Measurements from ENCODE around the gene GP1BA. TPM values are rescaled to one million over a fixed set of nuclear protein-coding genes. Genes with fewer than 3 reads are reported as not detected.

Gene GP1BA
- total RNA-seq, 2 experiments from 2014 or later = not detected

GRCh38 chr17:4948931-4949320 is 16.8 kb downstream of the GP1BA start:
- peak; percentile 83 for DNase-seq
- ChIA-PET POLR2A (interaction anchor here (0.6 to 20.7 kb wide), 16 partner anchors 5 to 471 kb away, joined by 3 to 711 read pairs (median 7); partner anchors contain the start of genes ARRB2, C17orf107, CAMTA2 and ENO3), CTCF (interaction anchor here (0.6 to 2.2 kb wide), 5 partner anchors 8 to 1238 kb away, joined by 3 to 10 read pairs (median 4); partner anchors contain the start of genes RNF167, SLC25A11 and SPAG7)
- Mint-ChIP-seq H3K27ac (peak overlapping the region; percentile 100), H3K27me3 (no peaks in the 10 kb centered on the region), H3K9me3 (no peaks in the 10 kb centered on the region), H3K36me3 (ENCODE audit: low read depth) (peaks cover 44% of the 10 kb centered on the region), H3K4me3 (peak overlapping the region; percentile 96), H3K4me1 (peaks cover 44% of the 10 kb centered on the region)

GRCh38 chr17:4949321-4950074 is 17.4 kb downstream of the GP1BA start:
- CTCF ChIA-PET = interaction anchor here (1.1 to 2.2 kb wide), 3 partner anchors 13 to 18 kb away, joined by 4 to 10 read pairs (median 6); partner anchors contain the start of gene SPAG7
- H3K27ac Mint-ChIP-seq = peak overlapping the region; percentile 91

GRCh38 chr17:4950075-4950745 is 18.1 kb downstream of the GP1BA start:
- H3K27me3 Mint-ChIP-seq = no peaks in the 10 kb centered on the region
- no peaks in the 10 kb centered on the region for H3K9me3 Mint-ChIP-seq
- ChIA-PET POLR2A (interaction anchor here (0.8 to 20.7 kb wide), 8 partner anchors 8 to 160 kb away, joined by 3 to 711 read pairs (median 4); partner anchors contain the start of genes CAMTA2, INCA1, KIF1C and PFN1), CTCF (interaction anchor here (0.7 to 1.1 kb wide), 2 partner anchors 10 to 17 kb away, joined by 3 to 4 read pairs; partner anchors contain the start of genes RNF167, SLC25A11 and SPAG7)
- peak; percentile 45 for DNase-seq
- H3K36me3 Mint-ChIP-seq (ENCODE audit: low read depth) = peaks cover 31% of the 10 kb centered on the region
- H3K4me3 Mint-ChIP-seq = peak overlapping the region; percentile 96
- peak overlapping the region; percentile 92 for H3K27ac Mint-ChIP-seq
- peaks cover 33% of the 10 kb centered on the region for H3K4me1 Mint-ChIP-seq

More at GRCh38 chr17:4949321-4950074, 17.4 kb downstream of the GP1BA start:
- H3K9me3 Mint-ChIP-seq = no peaks in the 10 kb centered on the region
- DNase-seq = peak; percentile 81
- peak overlapping the region; percentile 96 for H3K4me3 Mint-ChIP-seq
- POLR2A ChIA-PET = interaction anchor here (0.6 to 20.7 kb wide), 15 partner anchors 4 to 160 kb away, joined by 3 to 711 read pairs (median 6); partner anchors contain the start of genes CAMTA2, ENO3, GLTPD2 and INCA1
- H3K4me1 Mint-ChIP-seq = peaks cover 39% of the 10 kb centered on the region
- no peaks in the 10 kb centered on the region for H3K27me3 Mint-ChIP-seq
- peaks cover 38% of the 10 kb centered on the region for H3K36me3 Mint-ChIP-seq (ENCODE audit: low read depth)

- H3K4me1 Mint-ChIP-seq = peaks cover 27% of the 10 kb centered on the region
- H3K27ac Mint-ChIP-seq = peak within 1 kb of the TSS; percentile 92
- H3K27me3 Mint-ChIP-seq = no peaks in the 10 kb centered on the region
- H3K9me3 Mint-ChIP-seq = no peaks in the 10 kb centered on the region
- peak within 1 kb of the TSS; percentile 96 for H3K4me3 Mint-ChIP-seq
- ChIA-PET POLR2A (interaction anchor here (0.8 to 20.7 kb wide), 9 partner anchors 9 to 160 kb away, joined by 3 to 711 read pairs (median 4); partner anchors contain the start of genes CAMTA2, INCA1, KIF1C and PFN1), CTCF (interaction anchor here (0.7 to 1.6 kb wide), 4 partner anchors 11 to 42 kb away, joined by 3 to 6 read pairs (median 4); partner anchors contain the start of genes RNF167, SLC25A11 and SPAG7)
- peaks cover 25% of the 10 kb centered on the region for H3K36me3 Mint-ChIP-seq (ENCODE audit: low read depth)
- DNase-seq = no peak
Observed at GRCh38 chr17:4950746-4951204, 18.7 kb downstream of the GP1BA start, which contains the start of gene ENO3. Gene ENO3 (plus strand): TSS chr17:4951119. CDS start chr17:4951830, 711 bp downstream.

GRCh38 chr17:4951486-4951885 is 19.4 kb downstream of the GP1BA start:
- ChIA-PET CTCF (interaction anchor here (0.5 to 1.6 kb wide), 3 partner anchors 16 to 42 kb away, joined by 3 to 6 read pairs (median 4); partner anchors contain the start of gene SPAG7), POLR2A (interaction anchor here (0.9 to 20.7 kb wide), 4 partner anchors 10 to 69 kb away, joined by 3 to 711 read pairs (median 116); partner anchors contain the start of genes PFN1, RNF167, SLC25A11 and SPAG7)
- Mint-ChIP-seq H3K9me3 (no peaks in the 10 kb centered on the region), H3K27ac (peak overlapping the region; percentile 92), H3K36me3 (ENCODE audit: low read depth) (peaks cover 21% of the 10 kb centered on the region), H3K27me3 (no peaks in the 10 kb centered on the region), H3K4me1 (peaks cover 27% of the 10 kb centered on the region), H3K4me3 (peak overlapping the region; percentile 96)
- DNase-seq = no peak

GRCh38 chr17:4953451-4953961 is 21.4 kb downstream of the GP1BA start:
- Mint-ChIP-seq H3K36me3 (ENCODE audit: low read depth) (peaks cover 5% of the 10 kb centered on the region), H3K4me1 (peaks cover 25% of the 10 kb centered on the region), H3K4me3 (no peak overlapping the region), H3K9me3 (no peaks in the 10 kb centered on the region), H3K27ac (no peak overlapping the region), H3K27me3 (no peaks in the 10 kb centered on the region)
- POLR2A ChIA-PET = interaction anchor here (13.3 to 20.7 kb wide), 2 partner anchors 12 to 15 kb away, joined by 229 to 711 read pairs; partner anchors contain the start of genes PFN1, RNF167, SLC25A11 and SPAG7
- DNase-seq = no peak
- CTCF ChIA-PET = interaction anchor here (0.7 to 1.8 kb wide), 2 partner anchors 13 to 14 kb away, joined by 3 to 5 read pairs; partner anchors contain the start of genes RNF167 and SLC25A11

GRCh38 chr17:4955091-4955490 is 23.0 kb downstream of the GP1BA start:
- Mint-ChIP-seq H3K27me3 (no peaks in the 10 kb centered on the region), H3K4me3 (no peak overlapping the region), H3K36me3 (ENCODE audit: low read depth) (peaks cover 16% of the 10 kb centered on the region), H3K9me3 (no peaks in the 10 kb centered on the region), H3K27ac (no peak overlapping the region), H3K4me1 (peaks cover 23% of the 10 kb centered on the region)
- ChIA-PET CTCF (interaction anchor here (0.6 to 4.2 kb wide), 5 partner anchors 12 to 107 kb away, joined by 3 to 17 read pairs (median 5); partner anchors contain the start of genes SLC25A11 and SPAG7), POLR2A (interaction anchor here (0.9 to 20.7 kb wide), 3 partner anchors 14 to 46 kb away, joined by 3 to 711 read pairs (median 229); partner anchors contain the start of genes PFN1, RNF167, SLC25A11 and SPAG7)
- DNase-seq = no peak

GRCh38 chr17:4956493-4957061 is 24.5 kb downstream of the GP1BA start:
- ChIA-PET POLR2A (interaction anchor here (13.3 to 20.7 kb wide), 2 partner anchors 12 to 15 kb away, joined by 229 to 711 read pairs; partner anchors contain the start of genes PFN1, RNF167, SLC25A11 and SPAG7), CTCF (interaction anchor here (0.7 to 4.2 kb wide), 4 partner anchors 8 to 119 kb away, joined by 3 to 17 read pairs (median 4); partner anchors contain the start of genes PFN1 and SPAG7)
- Mint-ChIP-seq H3K9me3 (no peaks in the 10 kb centered on the region), H3K4me1 (peaks cover 8% of the 10 kb centered on the region), H3K27me3 (no peaks in the 10 kb centered on the region), H3K27ac (no peak overlapping the region), H3K36me3 (ENCODE audit: low read depth) (peaks cover 22% of the 10 kb centered on the region), H3K4me3 (no peak overlapping the region)
- peak; percentile 60 for DNase-seq

GRCh38 chr17:4958102-4958501 is 26.0 kb downstream of the GP1BA start:
- H3K4me1 Mint-ChIP-seq = peaks cover 3% of the 10 kb centered on the region
- ChIA-PET CTCF (interaction anchor here (1.6 to 4.2 kb wide), 3 partner anchors 9 to 49 kb away, joined by 3 to 17 read pairs (median 6); partner anchors contain the start of genes PFN1 and SPAG7), POLR2A (interaction anchor here (1.1 to 20.7 kb wide), 3 partner anchors 8 to 17 kb away, joined by 3 to 711 read pairs (median 229); partner anchors contain the start of genes PFN1, RNF167, SLC25A11 and SPAG7)
- H3K27ac Mint-ChIP-seq = no peak overlapping the region
- no peaks in the 10 kb centered on the region for H3K9me3 Mint-ChIP-seq
- no peak overlapping the region for H3K4me3 Mint-ChIP-seq
- no peaks in the 10 kb centered on the region for H3K27me3 Mint-ChIP-seq
- DNase-seq = no peak
- peaks cover 22% of the 10 kb centered on the region for H3K36me3 Mint-ChIP-seq (ENCODE audit: low read depth)

GRCh38 chr17:4959261-4959965 is 27.3 kb downstream of the GP1BA start:
- no peak overlapping the region for H3K4me3 Mint-ChIP-seq
- peaks cover 24% of the 10 kb centered on the region for H3K36me3 Mint-ChIP-seq (ENCODE audit: low read depth)
- H3K9me3 Mint-ChIP-seq = no peaks in the 10 kb centered on the region
- ChIA-PET POLR2A (interaction anchor here (13.3 kb wide), 1 partner anchor 18 kb away, joined by 229 read pairs; the partner anchor contains the start of genes PFN1, RNF167 and SLC25A11), CTCF (interaction anchor here (1.3 kb wide), 1 partner anchor 9 kb away, joined by 4 read pairs; no protein-coding TSS in a partner anchor)
- no peak overlapping the region for H3K27ac Mint-ChIP-seq
- DNase-seq = no peak
- H3K27me3 Mint-ChIP-seq = no peaks in the 10 kb centered on the region
- peaks cover 4% of the 10 kb centered on the region for H3K4me1 Mint-ChIP-seq

Data from activated CD4-positive, alpha-beta memory T cell treated with anti-CD3 and anti-CD28 coated beads, Interleukin-2, amount 10 ng/mL, durations not matched to agents 7 days and 5 days (primary cell).